ENCODE data around the gene SH3PXD2A.

- TF ChIP-seq ZFP41 (tag by site-specific recombination; IDR thresholded peaks at IDR 0.05; ENCODE audit: borderline replicate concordance) (no peak), YY1 (tag by site-specific recombination; IDR thresholded peaks at IDR 0.05) (no peak), ZNF521 (tag by site-specific recombination; IDR thresholded peaks at IDR 0.05) (no peak), CTCF (tag by site-specific recombination; IDR thresholded peaks at IDR 0.05) (no peak), ZNF558 (tag by site-specific recombination; IDR thresholded peaks at IDR 0.05) (no peak)
Measured at GRCh38 chr10:103797857-103798256, 57.5 kb downstream of the SH3PXD2A start.
